GM21723 (cell line): Measurements from ENCODE around the gene MYH14.

Source experiments
- ATAC-seq: cut with Tn5 transposase; IDR thresholded peaks from one replicate; pipeline ENCODE4 v1.9.1; 2021; ENCODE audit warnings: mild to moderate bottlenecking, moderate library complexity; ENCODE audit not compliant: unreplicated experiment

The MYH14 gene

DNA sequence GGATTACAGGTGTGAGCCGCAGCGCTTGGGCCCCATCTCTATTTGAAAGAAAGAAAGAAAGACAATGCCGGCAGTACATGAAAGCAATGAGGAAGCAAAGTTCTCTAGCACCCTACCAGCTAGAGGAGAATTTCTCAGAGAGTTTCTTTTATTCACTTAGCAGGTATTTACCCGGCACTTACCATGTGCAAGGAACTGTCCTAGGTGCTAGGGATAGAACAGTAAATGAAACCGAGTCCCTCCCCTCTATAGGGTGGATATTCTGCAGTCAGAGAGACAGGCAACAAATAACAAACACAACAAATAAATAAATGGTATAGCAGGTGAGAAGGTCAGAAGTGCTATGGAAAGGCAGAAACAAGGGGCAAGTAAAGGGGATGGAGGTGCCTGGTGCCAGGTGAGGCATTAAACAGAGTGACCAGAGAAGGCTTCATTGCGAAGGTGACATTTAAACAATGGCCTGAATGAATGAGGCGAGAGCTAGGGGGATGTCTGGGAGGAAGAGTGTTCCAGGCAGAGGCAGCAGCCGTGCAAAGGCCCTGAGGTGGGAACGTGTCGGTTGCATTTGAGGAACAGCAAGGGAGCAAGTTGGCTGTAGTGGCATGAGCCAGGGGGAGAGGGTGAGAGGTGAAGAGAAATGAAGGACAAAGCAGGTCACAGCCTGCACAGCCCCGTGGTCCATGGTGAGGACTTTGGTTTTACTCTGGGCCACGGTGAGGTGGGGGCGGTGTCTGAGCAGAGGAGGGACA lies 10.8 kb upstream of the MYH14 start:
- ATAC-seq = no peak

DNA sequence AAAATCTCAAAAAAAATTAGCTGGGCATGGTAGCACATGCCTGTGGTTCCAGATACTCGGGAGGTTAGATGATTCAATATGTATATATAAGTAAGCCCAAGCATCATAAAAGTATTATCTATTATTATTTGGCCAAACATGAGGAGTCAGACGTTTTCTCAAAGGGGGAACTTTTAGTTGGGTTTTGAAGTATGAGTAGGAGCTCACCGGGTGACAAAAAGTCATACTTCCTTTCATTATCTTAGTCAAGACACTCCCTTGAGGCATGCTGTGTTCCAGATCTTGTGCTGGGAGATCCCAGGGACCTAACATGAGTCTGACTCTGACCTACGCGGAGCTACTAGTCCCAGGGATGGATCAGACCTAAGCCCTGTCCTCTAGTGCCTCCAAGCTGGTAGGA lies 8.2 kb upstream of the MYH14 start:
- no peak for ATAC-seq

DNA sequence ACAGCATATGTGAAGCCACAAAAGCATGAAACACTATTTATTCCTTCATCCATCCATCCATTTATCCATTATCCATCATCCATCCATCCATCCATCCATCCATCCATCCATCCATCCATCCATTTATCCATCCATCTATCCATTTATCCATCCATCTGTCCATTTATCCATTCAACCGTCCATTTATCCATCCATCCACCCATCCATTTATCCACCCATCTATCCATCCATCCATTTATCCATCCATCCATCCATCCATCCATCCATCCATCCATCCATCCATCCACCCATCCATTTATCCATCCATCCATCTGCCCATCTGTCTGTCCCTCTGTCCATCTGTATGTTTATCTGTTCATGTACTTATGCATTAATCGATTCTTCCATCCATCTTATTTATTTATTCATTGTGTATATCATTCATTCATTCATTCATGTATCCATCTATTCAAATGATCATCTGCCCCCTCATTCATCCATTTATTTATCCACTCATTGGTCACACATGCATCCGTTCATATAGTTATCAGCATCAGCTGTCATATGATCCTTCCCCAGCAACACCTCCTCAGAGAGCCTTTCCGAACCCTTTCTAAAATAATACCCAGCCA lies 7.0 kb upstream of the MYH14 start:
- no peak for ATAC-seq

GRCh38 chr19:50197348-50197747 lies 6.1 kb upstream of the MYH14 start:
- no peak for ATAC-seq

DNA sequence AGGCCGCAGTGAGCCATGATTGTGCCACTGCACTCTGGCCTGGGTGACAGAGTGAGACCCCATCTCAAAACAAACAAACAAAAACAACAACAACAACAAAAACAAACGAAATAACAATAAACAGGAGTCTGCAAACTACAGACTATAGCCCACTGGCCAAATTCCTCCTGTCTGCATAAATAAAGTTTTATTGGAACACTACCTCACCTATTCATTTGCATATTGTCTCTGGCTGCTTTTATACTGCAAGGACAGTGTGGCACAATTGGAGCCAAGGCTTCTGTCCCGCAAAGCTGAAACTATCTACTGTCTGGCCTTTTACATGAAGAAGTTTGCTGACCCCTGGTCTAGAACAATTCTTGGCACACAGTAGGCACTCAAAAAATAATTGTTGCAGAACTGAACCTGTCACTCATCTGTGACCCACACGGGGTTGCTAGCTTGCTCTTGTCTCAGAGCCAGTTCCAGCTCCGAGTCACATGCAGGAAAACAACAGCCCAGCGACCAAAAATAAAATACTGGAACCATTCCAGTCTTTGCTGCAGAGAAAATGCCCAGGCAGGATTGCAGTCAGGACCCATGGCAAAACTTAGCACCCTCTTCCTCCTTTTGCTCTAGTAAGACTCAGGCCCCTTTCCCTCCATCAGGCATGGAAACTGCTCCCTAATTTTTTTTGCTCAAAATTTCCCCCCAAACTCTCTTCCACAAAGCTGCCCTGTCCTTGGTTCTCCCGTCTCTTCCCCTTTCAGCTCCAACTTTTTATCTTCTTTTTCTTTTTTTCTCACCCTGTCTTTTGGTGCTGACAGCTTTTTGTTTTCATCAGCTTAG lies 4.8 kb upstream of the MYH14 start:
- no peak for ATAC-seq

GRCh38 chr19:50199259-50199555 lies 4.2 kb upstream of the MYH14 start:
- no peak for ATAC-seq

- ATAC-seq = no peak
These were observed 1.0 kb upstream of the MYH14 start for GRCh38 chr19:50202386-50202785.

DNA sequence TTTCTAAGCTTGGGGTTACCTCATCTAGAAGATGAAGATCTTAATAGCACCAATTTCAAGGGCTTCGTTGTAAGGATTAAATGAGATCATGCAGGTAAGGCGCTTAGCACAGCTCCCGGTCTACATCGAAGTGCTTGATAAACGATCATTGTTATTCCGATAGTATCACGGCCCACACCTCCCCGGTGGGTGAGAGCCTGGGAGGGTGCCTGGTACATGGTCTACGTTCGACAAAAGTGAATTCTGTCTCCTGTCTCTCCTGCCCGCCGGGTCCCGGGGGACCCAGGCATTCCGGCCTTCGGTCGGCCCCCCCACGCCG lies 501 bp upstream of the MYH14 start:
- no peak for ATAC-seq

- ATAC-seq = no peak
These were observed 633 bp downstream of the MYH14 start for GRCh38 chr19:50204081-50204428.

DNA sequence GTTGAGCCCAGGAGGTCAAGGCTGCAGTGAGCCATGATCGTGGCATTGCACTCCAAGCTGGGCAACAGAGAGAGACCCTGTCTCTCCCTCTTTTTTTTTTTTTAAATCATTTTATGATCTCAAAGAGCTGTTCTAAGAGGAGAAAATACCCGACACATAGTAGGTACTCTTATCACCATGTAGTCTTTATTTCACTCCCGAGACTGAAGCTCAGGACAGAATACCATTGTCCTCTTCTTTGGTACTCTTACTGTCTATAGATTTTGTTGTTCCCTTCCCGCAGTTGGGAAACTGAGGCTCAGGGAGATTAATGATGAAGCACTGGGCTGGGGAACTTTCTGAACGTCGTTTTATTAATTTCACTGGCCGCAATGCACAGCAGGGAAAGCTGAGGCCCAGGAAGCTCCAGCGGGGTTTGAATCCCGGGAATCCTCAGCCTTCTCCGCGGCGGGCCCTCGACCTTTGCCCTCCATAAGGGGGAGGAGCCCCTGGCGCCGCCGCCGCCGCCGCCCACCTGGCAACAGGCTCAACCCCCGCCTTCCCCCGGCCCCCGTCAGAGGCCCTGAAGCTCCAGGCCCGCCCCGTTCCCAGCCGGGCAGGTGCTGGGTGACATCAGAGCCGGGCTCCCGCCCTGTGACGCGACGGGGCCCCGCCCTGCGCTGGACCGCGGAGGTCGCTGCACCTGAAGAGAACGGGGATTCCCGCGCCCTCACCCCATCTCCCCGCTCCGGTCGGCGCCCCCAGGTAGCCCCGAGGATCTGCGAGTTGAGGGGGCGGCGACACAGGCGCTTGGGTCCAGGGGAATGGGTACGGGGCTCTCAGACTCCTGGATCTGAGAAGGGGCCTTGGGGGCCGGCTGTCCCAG lies 1.6 kb downstream of the MYH14 start:
- no peak for ATAC-seq

DNA sequence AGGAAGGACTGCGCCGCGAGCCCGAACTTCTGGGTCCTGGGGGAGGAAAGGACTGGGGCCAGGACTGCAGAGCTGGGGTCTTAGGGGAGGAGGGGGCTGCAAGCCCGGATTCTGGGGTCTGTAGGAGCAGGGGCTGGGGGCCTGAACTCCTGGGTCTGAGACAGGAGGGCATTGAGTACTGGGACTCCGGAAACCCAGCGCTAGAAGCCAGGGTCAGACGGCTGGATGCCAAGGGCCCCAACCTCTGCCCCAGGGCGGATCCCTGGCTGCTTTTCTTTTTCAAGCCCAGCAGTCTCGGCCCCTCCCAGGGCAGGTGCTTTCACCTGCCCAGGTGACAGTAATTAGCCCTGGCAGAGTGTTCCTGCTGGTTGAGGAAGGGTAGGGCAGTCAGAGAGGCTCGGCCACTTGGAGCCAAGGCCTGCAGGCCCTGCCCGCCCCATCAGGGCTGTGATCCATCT lies 2.3 kb downstream of the MYH14 start:
- ATAC-seq = no peak

GRCh38 chr19:50206191-50206590 lies 2.8 kb downstream of the MYH14 start:
- ATAC-seq = no peak

DNA sequence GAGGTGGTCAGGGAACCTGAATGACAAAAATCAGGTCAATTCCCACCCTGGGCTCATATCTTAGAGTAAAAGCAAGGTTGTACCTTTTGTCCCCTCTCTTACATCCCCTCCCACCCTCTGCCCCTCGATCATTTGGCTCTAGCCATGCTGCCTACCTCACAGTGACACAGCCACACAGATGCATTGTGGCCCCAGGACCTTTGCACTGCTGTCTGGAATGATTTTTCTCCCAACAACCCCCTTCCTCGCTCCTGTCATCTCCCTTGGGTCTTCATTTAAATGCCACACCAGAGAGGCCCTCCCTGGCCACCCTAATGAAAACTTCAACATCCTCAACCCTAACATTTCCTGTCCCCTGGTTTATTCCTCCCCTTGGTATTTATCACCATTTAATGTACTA lies 4.3 kb downstream of the MYH14 start:
- ATAC-seq = no peak

- ATAC-seq = no peak
These were observed 5.7 kb downstream of the MYH14 start for GRCh38 chr19:50209131-50209530.

GRCh38 chr19:50210425-50210824 lies 7.0 kb downstream of the MYH14 start:
- no peak for ATAC-seq

- ATAC-seq = no peak
These were observed 10.5 kb downstream of the MYH14 start for GRCh38 chr19:50213925-50214324.

GRCh38 chr19:50214699-50215543 lies 11.5 kb downstream of the MYH14 start:
- no peak for ATAC-seq

DNA sequence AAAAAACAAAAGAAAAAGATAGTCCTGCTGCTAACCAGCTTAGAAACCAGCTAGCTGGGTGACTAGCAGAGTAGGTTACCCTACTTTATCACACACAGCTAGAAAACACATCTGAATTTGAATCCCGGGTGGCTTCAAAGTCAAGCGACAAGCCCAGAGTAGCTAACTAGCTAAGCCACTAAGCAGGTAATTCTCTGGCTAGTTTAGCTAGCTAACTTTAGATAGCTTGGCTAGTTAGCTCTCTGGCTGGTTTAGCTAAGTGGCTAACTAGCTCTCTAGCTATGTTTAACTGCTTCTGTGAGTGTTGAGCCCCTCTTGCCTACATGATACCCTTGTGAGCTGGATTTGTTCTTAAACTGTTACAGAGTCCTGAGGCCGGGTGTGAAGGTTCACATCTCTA lies 12.4 kb downstream of the MYH14 start:
- no peak for ATAC-seq

DNA sequence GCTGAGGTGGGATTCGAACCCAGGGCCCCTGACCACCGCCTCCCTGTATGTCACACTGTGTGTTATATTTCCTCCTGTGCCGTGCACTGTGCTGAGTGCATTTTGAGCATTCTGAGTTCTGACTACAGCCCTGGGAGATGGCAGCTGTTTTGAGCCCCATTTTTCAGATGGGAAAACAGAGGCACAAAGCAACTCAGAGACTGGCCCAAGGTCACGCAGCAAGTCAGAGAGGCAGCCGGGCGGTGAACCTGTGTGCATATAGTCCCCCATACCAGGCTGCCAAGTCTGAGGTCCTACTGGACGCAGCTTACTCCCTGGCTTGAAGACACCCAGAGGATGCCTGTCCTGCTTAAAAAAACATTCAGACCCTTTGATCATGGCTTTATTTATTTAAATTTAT lies 17.7 kb downstream of the MYH14 start:
- no peak for ATAC-seq

DNA sequence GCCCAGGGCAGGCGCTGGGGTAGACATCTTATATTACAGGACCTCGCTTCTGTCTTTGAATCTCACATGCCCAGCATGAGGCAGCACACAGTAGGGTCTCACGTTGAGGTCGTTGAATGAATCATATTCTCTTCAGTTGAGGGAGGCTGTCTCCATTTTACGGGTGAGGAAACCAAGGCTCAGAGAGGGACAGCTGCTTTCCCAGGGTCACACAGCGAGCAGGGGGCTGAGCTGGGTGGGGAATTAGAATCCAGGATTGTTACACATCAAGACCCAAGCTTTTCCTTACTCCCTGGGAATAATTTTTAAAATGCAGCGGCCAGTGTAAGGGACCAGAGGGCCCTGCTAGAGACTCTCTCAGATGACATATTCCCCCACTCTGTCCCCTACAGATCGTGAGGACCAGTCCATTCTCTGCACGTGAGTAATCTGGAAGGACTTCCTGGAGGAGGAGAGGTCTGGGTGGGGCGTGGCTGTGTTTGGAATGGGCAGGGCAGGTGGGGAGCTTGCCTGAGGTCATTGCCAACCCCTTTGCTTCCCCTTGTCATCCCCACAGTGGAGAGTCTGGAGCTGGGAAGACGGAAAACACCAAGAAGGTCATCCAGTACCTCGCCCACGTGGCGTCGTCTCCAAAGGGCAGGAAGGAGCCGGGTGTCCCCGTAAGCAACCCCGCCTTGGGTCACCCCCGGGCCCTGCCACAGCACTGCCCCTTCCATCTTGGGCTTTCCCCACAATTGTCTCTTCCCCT lies 19.4 kb downstream of the MYH14 start:
- ATAC-seq = no peak
